ENCODE results near the gene HTR7. TPM values are rescaled to one million over a fixed set of nuclear protein-coding genes. Genes with fewer than 3 reads are reported as not detected.

Gene HTR7
- total RNA-seq, 1 donor from 2014 or later, result 0.93 TPM

GRCh38 chr10:90775351-90776028, 82.3 kb downstream of the HTR7 start:
- no peak overlapping the region for H3K4me3 Mint-ChIP-seq (ENCODE audit: low read depth)
- DNase-seq (ENCODE audit: low spot score, unreplicated experiment), result no peak
- no peaks in the 10 kb centered on the region for H3K36me3 Mint-ChIP-seq (ENCODE audit: insufficient read depth)
- TF ChIP-seq CTCF (IDR thresholded peaks at IDR 0.05; ENCODE audit: unreplicated experiment), result no peak
- H3K27ac Mint-ChIP-seq, result no peak overlapping the region
- H3K4me1 Mint-ChIP-seq (ENCODE audit: low read depth), result no peaks in the 10 kb centered on the region
- H3K27me3 Mint-ChIP-seq, result peaks cover 3% of the 10 kb centered on the region
- H3K9me3 Mint-ChIP-seq (ENCODE audit: low read depth), result no peaks in the 10 kb centered on the region

GRCh38 chr10:90769946-90770841, 87.6 kb downstream of the HTR7 start:
- Mint-ChIP-seq H3K27ac (no peak overlapping the region), H3K36me3 (ENCODE audit: insufficient read depth) (no peaks in the 10 kb centered on the region), H3K4me1 (ENCODE audit: low read depth) (no peaks in the 10 kb centered on the region), H3K27me3 (peaks cover 7% of the 10 kb centered on the region), H3K9me3 (ENCODE audit: low read depth) (peaks cover 4% of the 10 kb centered on the region), H3K4me3 (ENCODE audit: low read depth) (no peak overlapping the region)
- no peak for DNase-seq (ENCODE audit: low spot score, unreplicated experiment)
- TF ChIP-seq CTCF (IDR thresholded peaks at IDR 0.05; ENCODE audit: unreplicated experiment), result no peak

- H3K27me3 Mint-ChIP-seq, result peaks cover 23% of the 10 kb centered on the region
- TF ChIP-seq CTCF (IDR thresholded peaks at IDR 0.05; ENCODE audit: unreplicated experiment), result peak; percentile 88
Observed at GRCh38 chr10:90751107-90751997, 106.5 kb downstream of the HTR7 start.

GRCh38 chr10:90746829-90747228, 111.0 kb downstream of the HTR7 start:
- no peaks in the 10 kb centered on the region for H3K9me3 Mint-ChIP-seq (ENCODE audit: low read depth)
- H3K4me3 Mint-ChIP-seq (ENCODE audit: low read depth), result no peak overlapping the region

More at GRCh38 chr10:90751107-90751997, 106.5 kb downstream of the HTR7 start:
- no peak overlapping the region for H3K4me3 Mint-ChIP-seq (ENCODE audit: low read depth)
- H3K4me1 Mint-ChIP-seq (ENCODE audit: low read depth), result peaks cover 12% of the 10 kb centered on the region
- H3K36me3 Mint-ChIP-seq (ENCODE audit: insufficient read depth), result no peaks in the 10 kb centered on the region
- H3K9me3 Mint-ChIP-seq (ENCODE audit: low read depth), result no peaks in the 10 kb centered on the region
- H3K27ac Mint-ChIP-seq, result no peak overlapping the region
- DNase-seq (ENCODE audit: low spot score, unreplicated experiment), result peak; percentile 35

More at GRCh38 chr10:90746829-90747228, 111.0 kb downstream of the HTR7 start:
- Mint-ChIP-seq H3K27ac (no peak overlapping the region), H3K27me3 (peaks cover 23% of the 10 kb centered on the region), H3K4me1 (ENCODE audit: low read depth) (peaks cover 5% of the 10 kb centered on the region), H3K36me3 (ENCODE audit: insufficient read depth) (no peaks in the 10 kb centered on the region)
- TF ChIP-seq CTCF (IDR thresholded peaks at IDR 0.05; ENCODE audit: unreplicated experiment), result no peak
- DNase-seq (ENCODE audit: low spot score, unreplicated experiment), result no peak

All from progenitor cell of endocrine pancreas (in vitro differentiated cells).